Fibroblast of mammary gland (primary cell): Measurements from ENCODE around the gene LMOD2.

Experiments used
- DNase-seq: peaks from one replicate; pipeline ENCODE4 v3.0.0-alpha.2; 2010; ENCODE audit warnings: low read depth
- H3K4me3 ChIP-seq: 2 replicates; pipeline ENCODE4 v1.5.1; 2011; ENCODE audit warnings: low read depth, mild to moderate bottlenecking, low read length, moderate library complexity; ENCODE audit not compliant: control insufficient read depth
- TF ChIP-seq, protein P1 (sequence below): conservative IDR thresholded peaks from 2 replicates; pipeline ENCODE4 v1.5.1; 2011; ENCODE audit warnings: low read depth, low read length, inconsistent platforms; ENCODE audit not compliant: control insufficient read depth, insufficient read depth

LMOD2 gene

DNA sequence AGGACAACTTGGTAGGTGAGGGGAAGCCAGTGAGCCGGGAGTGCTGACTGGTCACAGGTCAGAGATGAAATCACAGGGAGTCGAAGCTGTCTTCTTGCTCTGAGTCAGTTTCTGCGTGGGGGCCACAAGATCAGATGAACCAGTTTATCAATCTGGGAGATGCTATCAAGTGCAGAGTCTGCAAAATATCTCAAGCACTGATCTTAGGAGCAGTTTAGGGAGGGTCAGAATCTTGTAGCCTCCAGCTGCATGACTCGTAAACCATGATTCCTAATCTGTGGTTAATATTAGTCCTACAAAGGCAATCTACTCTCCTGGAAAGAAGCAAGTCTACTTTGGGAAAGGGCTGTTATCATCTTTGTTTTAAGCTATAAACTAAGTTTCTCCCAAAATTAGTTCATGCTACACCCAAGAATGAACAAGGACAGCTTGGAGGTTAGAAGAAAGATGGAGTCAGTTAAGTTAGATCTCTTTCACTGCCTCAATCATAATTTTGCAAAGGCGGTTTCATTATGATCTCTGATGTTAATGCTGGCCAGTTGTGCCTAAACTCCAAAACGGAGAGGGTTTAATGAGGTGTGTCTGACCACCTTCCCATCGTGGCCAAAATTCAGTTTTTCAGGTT, 8.4 kb upstream of the LMOD2 start:
- TF ChIP-seq, protein P1, sequence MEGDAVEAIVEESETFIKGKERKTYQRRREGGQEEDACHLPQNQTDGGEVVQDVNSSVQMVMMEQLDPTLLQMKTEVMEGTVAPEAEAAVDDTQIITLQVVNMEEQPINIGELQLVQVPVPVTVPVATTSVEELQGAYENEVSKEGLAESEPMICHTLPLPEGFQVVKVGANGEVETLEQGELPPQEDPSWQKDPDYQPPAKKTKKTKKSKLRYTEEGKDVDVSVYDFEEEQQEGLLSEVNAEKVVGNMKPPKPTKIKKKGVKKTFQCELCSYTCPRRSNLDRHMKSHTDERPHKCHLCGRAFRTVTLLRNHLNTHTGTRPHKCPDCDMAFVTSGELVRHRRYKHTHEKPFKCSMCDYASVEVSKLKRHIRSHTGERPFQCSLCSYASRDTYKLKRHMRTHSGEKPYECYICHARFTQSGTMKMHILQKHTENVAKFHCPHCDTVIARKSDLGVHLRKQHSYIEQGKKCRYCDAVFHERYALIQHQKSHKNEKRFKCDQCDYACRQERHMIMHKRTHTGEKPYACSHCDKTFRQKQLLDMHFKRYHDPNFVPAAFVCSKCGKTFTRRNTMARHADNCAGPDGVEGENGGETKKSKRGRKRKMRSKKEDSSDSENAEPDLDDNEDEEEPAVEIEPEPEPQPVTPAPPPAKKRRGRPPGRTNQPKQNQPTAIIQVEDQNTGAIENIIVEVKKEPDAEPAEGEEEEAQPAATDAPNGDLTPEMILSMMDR: no peak
- peak; percentile 28 for DNase-seq
- no peak overlapping the region for H3K4me3 ChIP-seq

GRCh38 chr7:123649964-123650363, 5.7 kb upstream of the LMOD2 start:
- TF ChIP-seq, protein P1: no peak
- DNase-seq: peak; percentile 45
- H3K4me3 ChIP-seq: no peak overlapping the region

- H3K4me3 ChIP-seq: no peak overlapping the region
- TF ChIP-seq, protein P1: no peak
- no peak for DNase-seq
These were observed 5.1 kb upstream of the LMOD2 start for GRCh38 chr7:123650595-123650994.

- TF ChIP-seq, protein P1: no peak
- peak; percentile 55 for DNase-seq
- no peak overlapping the region for H3K4me3 ChIP-seq
These were observed 3.3 kb upstream of the LMOD2 start for GRCh38 chr7:123652406-123652805.

- H3K4me3 ChIP-seq: no peak overlapping the region
- no peak for DNase-seq
- TF ChIP-seq, protein P1: no peak
These were observed 2.5 kb upstream of the LMOD2 start for GRCh38 chr7:123653162-123653561.

DNA sequence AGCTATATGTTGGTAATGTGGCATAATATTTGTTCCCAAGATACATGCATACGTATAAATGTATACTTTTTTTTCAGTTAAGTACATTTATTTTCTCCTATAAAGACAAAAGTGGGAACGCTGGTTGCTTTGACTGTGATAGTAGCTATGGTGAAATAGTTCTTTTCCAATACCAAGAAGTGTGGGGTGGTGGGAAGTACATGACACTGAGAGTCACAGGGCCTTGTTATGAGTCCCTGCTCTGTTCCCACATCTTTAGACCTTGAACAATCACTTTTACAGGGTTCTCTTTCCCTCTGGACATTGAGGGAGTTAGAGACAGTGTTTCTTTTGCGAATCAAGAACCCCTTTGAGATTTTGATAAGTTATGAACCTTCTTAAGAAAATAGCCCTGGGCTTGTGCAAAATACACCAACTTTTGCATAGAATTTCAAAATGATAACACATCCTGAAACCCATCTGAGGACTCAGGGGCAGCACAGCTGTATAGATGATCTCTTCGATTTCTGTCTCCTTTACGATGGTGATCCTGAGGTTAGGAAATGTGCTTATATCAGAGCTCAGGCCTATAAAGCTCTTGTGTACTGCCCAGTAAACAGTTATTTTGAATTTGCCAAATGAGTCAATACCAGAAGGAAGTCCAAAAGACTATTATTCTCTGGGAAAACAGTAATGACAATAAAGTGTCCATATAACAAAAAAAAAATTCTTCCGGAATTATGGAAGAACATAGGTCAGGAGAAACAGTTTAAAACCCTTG, 1.1 kb downstream of the LMOD2 start:
- H3K4me3 ChIP-seq: no peak overlapping the region
- TF ChIP-seq, protein P1: no peak
- DNase-seq: no peak

DNA sequence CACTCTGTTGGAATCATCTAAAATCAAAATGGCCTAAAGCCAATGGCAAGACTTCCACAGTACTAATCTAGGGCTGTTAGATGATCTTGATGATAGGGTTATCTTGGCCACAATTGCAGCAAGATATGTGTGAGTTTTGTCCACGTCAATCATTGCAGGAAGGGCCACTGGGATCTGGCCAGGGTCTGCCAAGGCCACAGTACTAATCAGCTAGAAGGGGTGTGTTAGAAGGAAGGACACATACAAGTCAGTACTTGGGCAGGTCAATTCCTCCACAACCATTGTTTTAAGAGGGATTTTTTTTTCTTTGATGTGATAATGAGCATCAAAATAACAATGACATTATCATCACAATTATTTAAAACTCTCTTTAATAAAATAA, 1.6 kb downstream of the LMOD2 start:
- no peak overlapping the region for H3K4me3 ChIP-seq
- DNase-seq: no peak
- TF ChIP-seq, protein P1: no peak
